ENCODE measurements around the gene ST6GALNAC1. TPM values are rescaled to one million over a fixed set of nuclear protein-coding genes. Genes with fewer than 3 reads are reported as not detected.

ST6GALNAC1 gene
- total and polyA plus RNA-seq, 2 of the 13 experiments (the other 11 are each of a cell fraction or from before 2014, with no cell fraction given): not detected

GRCh38 chr17:76597156-76598003 lies 46.2 kb downstream of the ST6GALNAC1 start (continued):
- no peak for TF ChIP-seq ZNF850 (CRISPR knock-in tag; conservative IDR thresholded peaks at IDR 0.05)
- TF ChIP-seq ISL2 (CRISPR knock-in tag; IDR thresholded peaks at IDR 0.05): no peak
- TF ChIP-seq ZBTB4 (CRISPR knock-in tag; IDR thresholded peaks at IDR 0.05; ENCODE audit: borderline replicate concordance): peak; percentile 80; the same call in 1 of the 2 replicates
- TF ChIP-seq IRF2 (CRISPR knock-in tag; IDR thresholded peaks at IDR 0.05): peak; percentile 37; the same call in 1 of the 2 replicates
- peak; percentile 77 for TF ChIP-seq ZNF770 (CRISPR knock-in tag; IDR thresholded peaks at IDR 0.05)
- TF ChIP-seq AFF4 (CRISPR knock-in tag; IDR thresholded peaks at IDR 0.05): no peak
- TF ChIP-seq ZNF138 (CRISPR knock-in tag; IDR thresholded peaks at IDR 0.05; ENCODE audit: low read depth): no peak
- no peak for TF ChIP-seq RBM22 (optimal IDR thresholded peaks at IDR 0.05; ENCODE audit: low read length)
- no peak for TF ChIP-seq XBP1 (CRISPR knock-in tag; IDR thresholded peaks at IDR 0.05)
- TF ChIP-seq ZNF292 (CRISPR knock-in tag; IDR thresholded peaks at IDR 0.05; ENCODE audit: borderline replicate concordance, low read depth): peak; percentile 54; the same call in 1 of the 2 replicates
- TF ChIP-seq POLR2AphosphoS2 (IDR thresholded peaks at IDR 0.05; ENCODE audit: low read depth, low read length): no peak
- no peak for TF ChIP-seq HDAC6 (IDR thresholded peaks at IDR 0.05; ENCODE audit: low read depth, low read length)

Data from HepG2 (cell line).